Memory B cell (primary cell): ENCODE measurements around the gene SUOX.

Experiments
- ATAC-seq: fragments of 150-1000 bp; cut with Tn5 transposase; 2 replicates; pipeline ENCODE4 v1.10.0; 2021; ENCODE audit warnings: low read depth, mild to moderate bottlenecking, moderate library complexity
- DNase-seq, 2 donors: peaks; one replicate each; pipeline ENCODE4 v3.0.0; 2022; ENCODE audit warnings: low spot score in 2 of 2
- H3K27ac Mint-ChIP-seq: one replicate; pipeline ENCODE4 v1.8.0; 2022; ENCODE audit warnings: mild to moderate bottlenecking, moderate library complexity, mixed read lengths
- H3K27me3 Mint-ChIP-seq: one replicate; pipeline ENCODE4 v1.8.0; 2022; ENCODE audit warnings: mixed read lengths
- H3K36me3 Mint-ChIP-seq: one replicate; pipeline ENCODE4 v1.8.0; 2022; ENCODE audit warnings: mild to moderate bottlenecking, mixed read lengths
- H3K4me1 Mint-ChIP-seq: one replicate; pipeline ENCODE4 v1.8.0; 2022; ENCODE audit warnings: mixed read lengths
- H3K4me3 Mint-ChIP-seq: one replicate; pipeline ENCODE4 v1.8.0; 2022; ENCODE audit warnings: mild to moderate bottlenecking, moderate library complexity, mixed read lengths
- H3K9me3 Mint-ChIP-seq: one replicate; pipeline ENCODE4 v1.8.0; 2022; ENCODE audit warnings: mixed read lengths

Gene SUOX

GRCh38 chr12:55996715-55997534, at the start of gene SUOX:
SUOX (plus strand) TSS chr12:55997276; CDS start chr12:56002222, 4,946 bp downstream.
- no peak within 1 kb of the TSS for H3K27ac Mint-ChIP-seq
- H3K36me3 Mint-ChIP-seq: peaks cover 8% of the 10 kb centered on the region
- peak within 1 kb of the TSS; percentile 79 for H3K4me3 Mint-ChIP-seq
- no peaks in the 10 kb centered on the region for H3K9me3 Mint-ChIP-seq
- ATAC-seq: peak; percentile 65
- peaks cover 12% of the 10 kb centered on the region for H3K4me1 Mint-ChIP-seq
- H3K27me3 Mint-ChIP-seq: no peaks in the 10 kb centered on the region
- DNase-seq: no peak

- no peak overlapping the region for H3K4me3 Mint-ChIP-seq
- no peaks in the 10 kb centered on the region for H3K27me3 Mint-ChIP-seq
- peak overlapping the region; percentile 11 for H3K27ac Mint-ChIP-seq
- peaks cover 5% of the 10 kb centered on the region for H3K4me1 Mint-ChIP-seq
- no peak for DNase-seq
- peaks cover 24% of the 10 kb centered on the region for H3K36me3 Mint-ChIP-seq
- no peaks in the 10 kb centered on the region for H3K9me3 Mint-ChIP-seq
- ATAC-seq: no peak
These were observed 41.7 kb upstream of the SUOX start for GRCh38 chr12:55955344-55955743.

- peaks cover 24% of the 10 kb centered on the region for H3K36me3 Mint-ChIP-seq
- H3K27me3 Mint-ChIP-seq: no peaks in the 10 kb centered on the region
- peak overlapping the region; percentile 11 for H3K27ac Mint-ChIP-seq
- ATAC-seq: peak; percentile 39
- DNase-seq: no peak
- no peak overlapping the region for H3K4me3 Mint-ChIP-seq
- peaks cover 5% of the 10 kb centered on the region for H3K4me1 Mint-ChIP-seq
- no peaks in the 10 kb centered on the region for H3K9me3 Mint-ChIP-seq
These were observed 41.1 kb upstream of the SUOX start for GRCh38 chr12:55955800-55956508.

GRCh38 chr12:55957106-55957859, 39.8 kb upstream of the SUOX start:
- peak overlapping the region; percentile 11 for H3K27ac Mint-ChIP-seq
- no peaks in the 10 kb centered on the region for H3K27me3 Mint-ChIP-seq
- no peak for DNase-seq
- no peak for ATAC-seq
- peaks cover 5% of the 10 kb centered on the region for H3K4me1 Mint-ChIP-seq
- no peak overlapping the region for H3K4me3 Mint-ChIP-seq
- peaks cover 11% of the 10 kb centered on the region for H3K36me3 Mint-ChIP-seq
- no peaks in the 10 kb centered on the region for H3K9me3 Mint-ChIP-seq

GRCh38 chr12:55963760-55964159, 33.3 kb upstream of the SUOX start:
- no peak for ATAC-seq
- DNase-seq: no peak
- Mint-ChIP-seq H3K4me1 (peaks cover 27% of the 10 kb centered on the region), H3K9me3 (no peaks in the 10 kb centered on the region), H3K27ac (no peak overlapping the region), H3K27me3 (no peaks in the 10 kb centered on the region), H3K36me3 (no peaks in the 10 kb centered on the region), H3K4me3 (no peak overlapping the region)

GRCh38 chr12:55965240-55965639, 31.8 kb upstream of the SUOX start:
- Mint-ChIP-seq H3K4me3 (peak overlapping the region; percentile 33), H3K27ac (no peak overlapping the region), H3K36me3 (no peaks in the 10 kb centered on the region), H3K27me3 (no peaks in the 10 kb centered on the region), H3K9me3 (no peaks in the 10 kb centered on the region), H3K4me1 (peaks cover 27% of the 10 kb centered on the region)
- no peak for DNase-seq
- no peak for ATAC-seq

- no peaks in the 10 kb centered on the region for H3K9me3 Mint-ChIP-seq
- DNase-seq (no peak), ATAC-seq (no peak)
- peaks cover 27% of the 10 kb centered on the region for H3K4me1 Mint-ChIP-seq
- H3K4me3 Mint-ChIP-seq: peak within 1 kb of the TSS; percentile 93
- no peaks in the 10 kb centered on the region for H3K27me3 Mint-ChIP-seq
- peak within 1 kb of the TSS; percentile 70 for H3K27ac Mint-ChIP-seq
- no peaks in the 10 kb centered on the region for H3K36me3 Mint-ChIP-seq
These were observed 31.1 kb upstream of the SUOX start, which contains the start of gene PMEL for GRCh38 chr12:55965941-55966407. PMEL (minus strand) TSS chr12:55966042; CDS start chr12:55966011, 31 bp downstream.

- peak; percentile 72 to 80 for DNase-seq
- Mint-ChIP-seq H3K9me3 (no peaks in the 10 kb centered on the region), H3K27ac (peak within 1 kb of the TSS; percentile 70), H3K4me3 (peak within 1 kb of the TSS; percentile 93), H3K36me3 (no peaks in the 10 kb centered on the region), H3K27me3 (no peaks in the 10 kb centered on the region), H3K4me1 (peaks cover 27% of the 10 kb centered on the region)
- ATAC-seq: peak; percentile 99
These were observed 30.4 kb upstream of the SUOX start, which contains the start of gene CDK2 for GRCh38 chr12:55966408-55967281. CDK2 (plus strand) TSS chr12:55966830; CDS start chr12:55967009, 179 bp downstream.

- no peaks in the 10 kb centered on the region for H3K9me3 Mint-ChIP-seq
- no peak for ATAC-seq
- no peaks in the 10 kb centered on the region for H3K36me3 Mint-ChIP-seq
- H3K27me3 Mint-ChIP-seq: no peaks in the 10 kb centered on the region
- H3K4me1 Mint-ChIP-seq: peaks cover 27% of the 10 kb centered on the region
- DNase-seq: no peak
- no peak overlapping the region for H3K27ac Mint-ChIP-seq
- no peak overlapping the region for H3K4me3 Mint-ChIP-seq
These were observed 27.7 kb upstream of the SUOX start for GRCh38 chr12:55969356-55969755.

- ATAC-seq (no peak), DNase-seq (no peak)
- Mint-ChIP-seq H3K27ac (no peak overlapping the region), H3K36me3 (no peaks in the 10 kb centered on the region), H3K27me3 (no peaks in the 10 kb centered on the region), H3K4me1 (peaks cover 28% of the 10 kb centered on the region), H3K4me3 (no peak overlapping the region), H3K9me3 (no peaks in the 10 kb centered on the region)
These were observed 26.3 kb upstream of the SUOX start for GRCh38 chr12:55970775-55971174.

- H3K4me1 Mint-ChIP-seq: peaks cover 18% of the 10 kb centered on the region
- ATAC-seq (no peak), DNase-seq (no peak)
- H3K36me3 Mint-ChIP-seq: no peaks in the 10 kb centered on the region
- no peaks in the 10 kb centered on the region for H3K9me3 Mint-ChIP-seq
- no peaks in the 10 kb centered on the region for H3K27me3 Mint-ChIP-seq
- H3K27ac Mint-ChIP-seq: no peak overlapping the region
- H3K4me3 Mint-ChIP-seq: no peak overlapping the region
These were observed 25.0 kb upstream of the SUOX start for GRCh38 chr12:55972042-55972441.

- Mint-ChIP-seq H3K4me1 (peaks cover 14% of the 10 kb centered on the region), H3K27ac (no peak overlapping the region), H3K36me3 (no peaks in the 10 kb centered on the region), H3K4me3 (no peak overlapping the region), H3K27me3 (no peaks in the 10 kb centered on the region), H3K9me3 (no peaks in the 10 kb centered on the region)
- DNase-seq: no peak
- no peak for ATAC-seq
These were observed 24.6 kb upstream of the SUOX start for GRCh38 chr12:55972456-55972855.
